H1 (cell line): Measurements from ENCODE around the gene RBM5. TPM values are rescaled to one million over a fixed set of nuclear protein-coding genes. Genes with fewer than 3 reads are reported as not detected.

Source experiments
- ATF2 ChIP-seq: IDR thresholded peaks from 2 replicates; pipeline ENCODE4 v1.6.1; 2012; ENCODE audit warnings: low read length, inconsistent platforms
- ATF3 ChIP-seq: IDR thresholded peaks from 2 replicates; pipeline ENCODE4 v1.6.1; 2011; ENCODE audit warnings: low read depth, mild to moderate bottlenecking, low read length; ENCODE audit not compliant: insufficient read depth
- BRCA1 ChIP-seq: IDR thresholded peaks from 2 replicates; pipeline ENCODE4 v1.6.1; 2012; ENCODE audit warnings: low read depth, low read length, improper control_type of control experiment
- CBX8 ChIP-seq: fragments of 300-800, 300-1000 bp; sonication (generic); IDR thresholded peaks from 2 replicates; pipeline ENCODE4 v1.7.1; 2016; ENCODE audit warnings: low read depth, low read length, borderline replicate concordance
- CREB1 ChIP-seq: IDR thresholded peaks from 2 replicates; pipeline ENCODE4 v1.6.1; 2012; ENCODE audit warnings: inconsistent platforms
- CTBP2 ChIP-seq: IDR thresholded peaks from 2 replicates; pipeline ENCODE4 v1.7.0; 2011; ENCODE audit warnings: borderline replicate concordance, mild to moderate bottlenecking, moderate library complexity, mixed read lengths, low read length; ENCODE audit not compliant: insufficient read depth, insufficient read length
- CTCF ChIP-seq, 3 experiments: IDR thresholded peaks; 1 replicate in 2 of 3; 2 replicates in 1 of 3; pipeline versions ENCODE4 v1.5.1 to v1.6.1; 2011; ENCODE audit warnings: low read length in 3 of 3, mild to moderate bottlenecking in 3 of 3, inconsistent platforms in 2 of 3, low read depth in 1 of 3, moderate library complexity in 1 of 3; ENCODE audit not compliant: insufficient read depth in 1 of 3; ENCODE audit errors: control extremely low read depth in 1 of 3
- EZH2 ChIP-seq: fragments of 200-600 bp; sonication (generic); IDR thresholded peaks from 2 replicates; pipeline ENCODE4 v1.7.1; 2012; ENCODE audit warnings: low read depth, mild to moderate bottlenecking, moderate library complexity, low read length, inconsistent platforms; ENCODE audit not compliant: severe bottlenecking
- GABPA ChIP-seq: IDR thresholded peaks from 2 replicates; pipeline ENCODE4 v1.6.1; 2011; ENCODE audit warnings: mild to moderate bottlenecking, low read length, moderate library complexity, borderline replicate concordance; ENCODE audit not compliant: insufficient read depth
- POLR2AphosphoS5 ChIP-seq: IDR thresholded peaks from 2 replicates; pipeline ENCODE4 v1.6.1; 2011; ENCODE audit warnings: low read depth, low read length
- RAD21 ChIP-seq, 2 experiments: IDR thresholded peaks in 1 of 2; conservative IDR thresholded peaks in 1 of 2; 2 replicates each; pipeline ENCODE4 v1.6.1; 2011; ENCODE audit warnings: low read depth in 2 of 2, low read length in 2 of 2, improper control_type of control experiment in 1 of 2, inconsistent platforms in 1 of 2, mild to moderate bottlenecking in 1 of 2, moderate library complexity in 1 of 2
- SIN3A ChIP-seq, 2 experiments: IDR thresholded peaks in 1 of 2; conservative IDR thresholded peaks in 1 of 2; 2 replicates each; pipeline ENCODE4 v1.6.1; 2011 to 2012; ENCODE audit warnings: low read length in 2 of 2, improper control_type of control experiment in 1 of 2, low read depth in 1 of 2, mild to moderate bottlenecking in 1 of 2
- SIX5 ChIP-seq: IDR thresholded peaks from 2 replicates; pipeline ENCODE4 v1.6.1; 2011; ENCODE audit warnings: mild to moderate bottlenecking, low read depth, low read length
- SP4 ChIP-seq: IDR thresholded peaks from 2 replicates; pipeline ENCODE4 v1.6.1; 2012; ENCODE audit warnings: low read length, inconsistent platforms
- SRF ChIP-seq: IDR thresholded peaks from 2 replicates; pipeline ENCODE4 v1.6.1; 2011; ENCODE audit warnings: mild to moderate bottlenecking, low read depth, low read length, moderate library complexity
- TAF7 ChIP-seq: optimal IDR thresholded peaks from 2 replicates; pipeline ENCODE3; 2011; ENCODE audit warnings: low read depth, mild to moderate bottlenecking, inconsistent platforms, low read length, moderate library complexity, borderline replicate concordance
- YY1 ChIP-seq: IDR thresholded peaks from 2 replicates; pipeline ENCODE4 v1.6.1; 2011; ENCODE audit warnings: low read depth, mild to moderate bottlenecking, low read length
- polyA plus RNA-seq, 7 experiments: library from polyadenylated mRNA; depleted of rRNA in 3 of 7; stranded (reverse) in 5 of 7; unstranded in 2 of 7; fragments of >200 nt in 5 of 7; fragments of 200-250 nt in 2 of 7; gene quantifications; 1 replicate in 5 of 7; 2 replicates in 1 of 7; 4 replicates in 1 of 7; pipeline versions ENCODE4 v1.2.1 to v1.2.3, GENCODE V29; 2011 to 2013; ENCODE audit warnings: missing spikeins in 2 of 7, mixed read lengths in 2 of 7
- total RNA-seq: library from RNA; stranded (reverse); fragmentation: NEBNext Ultra II Directional; extraction: Animal tissue kit (Norgen Biotek cat#: 25700); gene quantifications from 2 replicates; pipeline ENCODE4 v1.2.1, GENCODE V29; 2021

Gene RBM5
- total and polyA plus RNA-seq, 2 of the 8 experiments (the other 6 are each of a cell fraction or from before 2014, with no cell fraction given) = 82.7 to 144 TPM

- TF ChIP-seq RAD21 (IDR thresholded peaks at IDR 0.05 in 1 of 2, conservative IDR thresholded peaks at IDR 0.05 in 1 of 2; ENCODE audit: low read depth in 2 of 2, low read length in 2 of 2) = peak; percentile 98
- TF ChIP-seq BRCA1 = no peak
- TF ChIP-seq ATF2 = 0 out of 2 replicates have a peak, but pooled peaks have one; percentile 25
- no peak for TF ChIP-seq ATF3
- peak in 2 of 3 experiments; percentile 94; a peak in 3 of 4 replicates for TF ChIP-seq CTCF (IDR thresholded peaks at IDR 0.05; ENCODE audit: control extremely low read depth in 1 of 3, insufficient read depth in 1 of 3, low read depth in 1 of 3, low read length in 3 of 3)
- TF ChIP-seq SIN3A (conservative IDR thresholded peaks at IDR 0.05 in 1 of 2, IDR thresholded peaks at IDR 0.05 in 1 of 2; ENCODE audit: low read depth in 1 of 2, low read length in 2 of 2) = 0 out of 4 replicates have a peak, but pooled peaks of 1 of the 2 experiments have one; percentile 25
- no peak for TF ChIP-seq EZH2
- no peak for TF ChIP-seq CREB1
- no peak for TF ChIP-seq SRF
- TF ChIP-seq POLR2AphosphoS5 = peak; percentile 52; the same call in 1 of the 2 replicates
- no peak for TF ChIP-seq CBX8
- TF ChIP-seq TAF7 = no peak
- no peak for TF ChIP-seq SIX5
- TF ChIP-seq CTBP2 = peak; percentile 18
- TF ChIP-seq SP4 = peak; percentile 20; the same call in 1 of the 2 replicates
- peak; percentile 70; the same call in 1 of the 2 replicates for TF ChIP-seq GABPA
- 0 out of 2 replicates have a peak, but pooled peaks have one; percentile 38 for TF ChIP-seq YY1
These were observed 32.6 kb downstream of the RBM5 start (continued) for GRCh38 chr3:50121072-50122032.
